Measurements from ENCODE around the gene PARK7. TPM values are rescaled to one million over a fixed set of nuclear protein-coding genes. Genes with fewer than 3 reads are reported as not detected.
A peak's percentile ranks its signal among the peaks of the same experiment; 100 is the strongest.
"Not testable (repeated sequence)": the region's sequence is repeated elsewhere in the genome, so short reads cannot be mapped to it uniquely, and the experiment has no call there.

PARK7 gene
- total RNA-seq, 2 experiments from 2014 or later: 294 to 390 TPM

GRCh38 chr1:7943251-7943650 is 18.3 kb upstream of the PARK7 start:
- Mint-ChIP-seq H3K27ac (peak overlapping the region; percentile 53), H3K9me3 (ENCODE audit: low read depth) (no peaks in the 10 kb centered on the region), H3K36me3 (ENCODE audit: low read depth) (peaks cover 6% of the 10 kb centered on the region), H3K4me1 (peaks cover 43% of the 10 kb centered on the region), H3K4me3 (no peak overlapping the region), H3K27me3 (peaks cover 24% of the 10 kb centered on the region)
- intact Hi-C loops (cut with DNase I, micrococcal nuclease): loop anchor here in 1 of 2 experiments (10.0 kb wide), 1 partner anchor 1158 kb away; the partner anchor contains the start of gene CAMTA1
- peak; percentile 12 for ATAC-seq
- CTCF ChIA-PET: interaction anchor here (0.6 to 1.2 kb wide), 3 partner anchors 47 to 1884 kb away, joined by 3 read pairs; no protein-coding TSS in a partner anchor
- DNase-seq: no peak
- POLR2A ChIA-PET: no interaction called here

- POLR2A ChIA-PET: interaction anchor here (0.6 to 1.4 kb wide), 3 partner anchors 9 to 24 kb away, joined by 3 to 18 read pairs (median 6); partner anchors contain the start of genes PARK7 and TNFRSF9
- Mint-ChIP-seq H3K27ac (peak overlapping the region; percentile 80), H3K9me3 (ENCODE audit: low read depth) (no peaks in the 10 kb centered on the region), H3K4me3 (peak overlapping the region; percentile 42), H3K27me3 (no peaks in the 10 kb centered on the region), H3K4me1 (peaks cover 30% of the 10 kb centered on the region), H3K36me3 (ENCODE audit: low read depth) (peaks cover 3% of the 10 kb centered on the region)
- intact Hi-C loops (cut with DNase I, micrococcal nuclease): loop anchor here (1.0 to 10.0 kb wide), 7 partner anchors 8 to 1164 kb away; partner anchors contain the start of genes CAMTA1 (in 1 of the 2) and PARK7 (in 1 of the 2)
- DNase-seq: peak; percentile 50
- ATAC-seq: peak; percentile 92
- CTCF ChIA-PET: interaction anchor here (0.6 to 2.3 kb wide), 11 partner anchors 8 to 1376 kb away, joined by 3 to 10 read pairs (median 4); partner anchors contain the start of gene TNFRSF9
Observed at GRCh38 chr1:7948960-7949359, 12.6 kb upstream of the PARK7 start.

GRCh38 chr1:7952791-7953190 is 8.7 kb upstream of the PARK7 start:
- CTCF ChIA-PET: not testable (repeated sequence)

DNA sequence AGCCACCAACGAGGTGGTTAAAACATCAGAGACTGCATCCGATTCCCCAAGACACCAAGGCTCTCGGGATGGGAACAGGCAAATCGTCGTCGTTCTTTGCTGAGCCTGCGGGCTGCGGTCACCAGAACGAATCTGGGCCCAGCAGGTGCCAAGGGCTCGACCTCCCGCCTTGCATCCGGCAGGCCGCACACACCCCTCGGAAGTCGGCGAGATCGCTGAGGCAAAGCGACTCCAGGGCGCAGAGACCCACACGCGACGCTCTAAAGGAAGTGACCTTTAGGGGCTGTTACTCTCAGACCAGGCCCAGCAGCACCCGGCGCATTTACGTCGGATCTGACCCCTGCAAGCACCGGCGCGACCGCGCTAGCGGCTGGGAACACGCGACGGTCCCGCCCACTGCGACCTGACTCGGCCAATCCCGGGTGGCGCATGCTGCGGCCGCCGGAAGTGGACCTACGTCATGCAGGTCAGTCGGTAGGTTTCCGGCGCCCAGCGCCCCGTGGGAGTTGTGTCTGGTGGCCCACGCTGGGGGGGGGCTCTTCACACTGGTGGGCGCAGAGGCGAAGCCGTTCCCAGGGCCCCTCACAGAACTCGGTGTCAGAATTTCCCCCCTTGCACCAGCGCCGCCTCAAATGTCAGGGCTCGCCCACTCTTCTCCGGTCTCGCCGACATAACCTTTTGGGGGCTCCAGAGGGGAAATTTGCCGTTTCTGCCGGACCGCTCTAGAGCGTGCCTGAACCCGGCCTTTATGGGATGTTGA is 7.5 kb upstream of the PARK7 start:
- POLR2A ChIA-PET: no interaction called here
- DNase-seq: peak; percentile 89
- H3K27me3 Mint-ChIP-seq: no peaks in the 10 kb centered on the region
- peaks cover 3% of the 10 kb centered on the region for H3K36me3 Mint-ChIP-seq (ENCODE audit: low read depth)
- peak; percentile 78 for ATAC-seq
- CTCF ChIA-PET: interaction anchor here (0.6 kb wide), 1 partner anchor 202 kb away, joined by 3 read pairs; no protein-coding TSS in a partner anchor
- H3K9me3 Mint-ChIP-seq (ENCODE audit: low read depth): no peaks in the 10 kb centered on the region
- peaks cover 39% of the 10 kb centered on the region for H3K4me1 Mint-ChIP-seq
- H3K4me3 Mint-ChIP-seq: peak overlapping the region; percentile 87
- intact Hi-C loops (cut with DNase I, micrococcal nuclease): no loop called here
- H3K27ac Mint-ChIP-seq: peak overlapping the region; percentile 96

More at GRCh38 chr1:7952791-7953190, 8.7 kb upstream of the PARK7 start:
- ATAC-seq; DNase-seq; H3K4me3 Mint-ChIP-seq; POLR2A ChIA-PET; H3K36me3 Mint-ChIP-seq (ENCODE audit: low read depth); H3K9me3 Mint-ChIP-seq (ENCODE audit: low read depth); intact Hi-C loops (cut with DNase I, micrococcal nuclease); H3K27ac Mint-ChIP-seq; H3K27me3 Mint-ChIP-seq: not testable (repeated sequence)
- peaks cover 48% of the 10 kb centered on the region for H3K4me1 Mint-ChIP-seq

DNA sequence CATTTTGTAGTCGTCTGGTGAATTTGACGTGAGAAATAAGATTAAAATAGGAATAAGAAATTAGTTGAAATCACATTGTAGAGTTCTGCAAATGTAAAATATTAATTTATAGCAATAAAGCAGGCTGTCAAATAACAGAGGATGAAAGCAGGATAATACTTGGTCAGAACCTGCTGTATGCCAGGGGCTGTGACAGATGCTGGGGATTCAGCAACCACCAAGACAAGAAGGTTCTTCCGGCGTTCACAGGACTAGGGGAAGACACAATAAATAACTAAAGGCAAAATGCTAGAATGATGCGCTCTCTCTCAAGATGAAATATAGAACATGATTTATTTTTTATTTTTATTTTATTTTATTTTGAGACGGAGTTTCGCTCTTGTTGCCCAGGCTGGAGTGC is 6.8 kb upstream of the PARK7 start:
- peak overlapping the region; percentile 87 for H3K4me3 Mint-ChIP-seq
- intact Hi-C loops (cut with DNase I, micrococcal nuclease): no loop called here
- peaks cover 35% of the 10 kb centered on the region for H3K4me1 Mint-ChIP-seq
- no peaks in the 10 kb centered on the region for H3K27me3 Mint-ChIP-seq
- POLR2A ChIA-PET: no interaction called here
- peak; percentile 17 for DNase-seq
- CTCF ChIA-PET: no interaction called here
- H3K9me3 Mint-ChIP-seq (ENCODE audit: low read depth): no peaks in the 10 kb centered on the region
- H3K27ac Mint-ChIP-seq: peak overlapping the region; percentile 96
- peaks cover 3% of the 10 kb centered on the region for H3K36me3 Mint-ChIP-seq (ENCODE audit: low read depth)
- ATAC-seq: no peak

DNA sequence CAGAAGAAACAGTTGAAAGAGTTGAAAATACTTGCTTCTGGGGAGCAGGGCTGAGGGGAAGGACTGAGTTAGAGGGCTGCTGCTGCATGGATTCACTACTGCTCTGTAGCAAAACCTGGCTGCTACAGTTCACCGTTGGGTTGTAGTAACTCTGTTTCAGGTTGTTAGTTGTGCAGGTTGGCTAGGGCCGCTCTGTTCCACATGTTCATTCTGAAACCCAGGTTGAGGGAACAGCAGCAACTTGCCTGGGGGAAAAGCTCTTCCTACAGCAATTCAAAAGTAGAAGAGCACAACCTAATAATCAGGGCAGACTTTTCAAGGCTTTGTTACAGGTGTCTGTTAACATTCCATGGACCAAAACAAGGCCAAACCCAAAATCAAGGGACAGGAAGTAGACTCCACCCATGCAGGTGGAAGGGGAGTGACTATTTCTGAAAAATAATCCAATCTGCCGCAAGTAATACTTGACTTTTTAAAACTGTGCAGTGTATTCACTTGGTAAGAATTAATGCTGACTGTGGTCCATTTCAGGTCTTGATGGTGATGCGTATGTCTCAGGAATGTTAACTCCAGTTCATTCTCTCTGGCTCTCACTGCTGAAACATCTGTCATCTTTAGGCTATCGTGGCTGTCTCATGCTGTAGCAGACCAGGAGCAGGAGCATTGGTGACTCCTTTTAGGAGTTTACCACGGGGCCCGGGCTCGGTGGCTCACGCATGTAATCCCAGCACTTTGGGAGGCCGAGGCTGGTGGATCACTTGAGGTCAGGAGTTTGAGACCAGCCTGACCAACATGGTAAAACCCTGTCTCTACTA is 5.1 kb upstream of the PARK7 start:
- H3K27me3 Mint-ChIP-seq: no peaks in the 10 kb centered on the region
- POLR2A ChIA-PET: no interaction called here
- no peaks in the 10 kb centered on the region for H3K9me3 Mint-ChIP-seq (ENCODE audit: low read depth)
- H3K4me1 Mint-ChIP-seq: peaks cover 34% of the 10 kb centered on the region
- intact Hi-C loops (cut with DNase I, micrococcal nuclease): no loop called here
- CTCF ChIA-PET: interaction anchor here (1.2 kb wide), 1 partner anchor 67 kb away, joined by 4 read pairs; no protein-coding TSS in a partner anchor
- peaks cover 4% of the 10 kb centered on the region for H3K36me3 Mint-ChIP-seq (ENCODE audit: low read depth)
- ATAC-seq: no peak
- DNase-seq: no peak
- no peak overlapping the region for H3K4me3 Mint-ChIP-seq
- peak overlapping the region; percentile 74 for H3K27ac Mint-ChIP-seq

DNA sequence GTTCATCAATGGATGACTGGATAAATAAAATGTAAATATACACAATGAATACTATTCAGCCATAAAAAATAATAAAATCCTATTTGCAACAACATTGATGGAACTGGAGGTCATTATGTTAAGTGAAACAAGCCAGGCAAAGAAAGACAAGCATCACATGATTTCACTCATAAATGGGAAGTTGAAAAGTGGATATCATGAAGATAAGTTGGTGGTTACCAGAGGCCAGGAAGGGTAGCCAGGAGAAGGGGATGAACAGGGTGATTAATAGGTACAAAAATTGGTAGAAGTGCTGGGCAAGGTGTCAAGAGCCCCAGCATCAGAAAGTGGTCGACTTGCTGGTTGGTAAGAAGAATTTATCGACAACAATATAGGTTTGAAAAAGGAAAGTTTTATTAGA is 1.3 kb upstream of the PARK7 start:
- DNase-seq: no peak
- POLR2A ChIA-PET: interaction anchor here (0.6 kb wide), 1 partner anchor 1330 kb away, joined by 3 read pairs; no protein-coding TSS in a partner anchor
- H3K27me3 Mint-ChIP-seq: no peaks in the 10 kb centered on the region
- no peaks in the 10 kb centered on the region for H3K9me3 Mint-ChIP-seq (ENCODE audit: low read depth)
- ATAC-seq: no peak
- intact Hi-C loops (cut with DNase I, micrococcal nuclease): loop anchor here (2.0 to 10.0 kb wide), 8 partner anchors 39 to 1355 kb away; partner anchors contain the start of genes CAMTA1 (in 1 of the 2), ENO1 (in 1 of the 2), KLHL21 (in 1 of the 2) and PER3 (in 1 of the 2)
- peak overlapping the region; percentile 100 for H3K4me3 Mint-ChIP-seq
- peaks cover 31% of the 10 kb centered on the region for H3K36me3 Mint-ChIP-seq (ENCODE audit: low read depth)
- H3K27ac Mint-ChIP-seq: peak overlapping the region; percentile 100
- H3K4me1 Mint-ChIP-seq: peaks cover 53% of the 10 kb centered on the region
- CTCF ChIA-PET: interaction anchor here (1.5 kb wide), 1 partner anchor 11 kb away, joined by 3 read pairs; no protein-coding TSS in a partner anchor

DNA sequence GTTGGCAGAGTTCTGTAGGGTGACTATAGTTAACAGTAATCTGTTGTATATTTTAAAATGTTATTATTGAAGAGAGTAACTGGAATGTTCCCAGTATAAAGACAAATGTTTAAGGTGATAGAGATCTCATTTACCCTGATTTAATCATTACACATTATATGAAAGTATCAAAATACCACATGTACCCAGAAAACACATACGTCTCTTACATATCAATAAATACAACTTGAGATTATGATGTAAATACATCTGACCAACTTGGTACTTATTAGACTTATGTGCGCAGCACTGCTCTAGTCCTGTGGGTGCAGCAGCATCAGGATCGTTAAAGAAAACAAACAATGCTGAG is 670 bp upstream of the PARK7 start:
- DNase-seq (no peak), ATAC-seq (no peak)
- CTCF ChIA-PET: interaction anchor here (1.5 kb wide), 1 partner anchor 12 kb away, joined by 3 read pairs; no protein-coding TSS in a partner anchor
- POLR2A ChIA-PET: interaction anchor here (0.6 to 2.2 kb wide), 2 partner anchors 12 to 58 kb away, joined by 3 to 18 read pairs; no protein-coding TSS in a partner anchor
- Mint-ChIP-seq H3K4me1 (peaks cover 51% of the 10 kb centered on the region), H3K27me3 (no peaks in the 10 kb centered on the region), H3K36me3 (ENCODE audit: low read depth) (peaks cover 38% of the 10 kb centered on the region), H3K4me3 (peak overlapping the region; percentile 100), H3K9me3 (ENCODE audit: low read depth) (no peaks in the 10 kb centered on the region), H3K27ac (peak overlapping the region; percentile 100)
- intact Hi-C loops (cut with DNase I, micrococcal nuclease): loop anchor here (1.0 to 10.0 kb wide), 13 partner anchors 12 to 1356 kb away; partner anchors contain the start of genes CAMTA1 (in 1 of the 2), ENO1 (in 1 of the 2), KLHL21 (in 1 of the 2) and PER3 (in 1 of the 2)

DNA sequence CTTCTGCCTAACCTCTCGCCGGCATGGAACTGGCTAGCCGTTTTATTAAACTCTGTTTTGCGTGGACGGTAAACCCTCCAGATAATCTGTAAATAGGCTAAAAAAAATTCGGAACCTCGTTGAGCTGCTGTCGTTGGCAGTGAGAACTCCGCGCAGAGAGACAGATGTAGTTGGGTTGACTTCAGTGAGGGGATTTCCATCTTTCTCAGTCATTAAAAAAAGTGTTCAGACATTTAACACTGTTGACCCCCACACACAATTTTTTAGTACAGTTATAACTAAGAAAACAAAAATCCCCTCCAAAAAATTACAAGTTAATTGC is 464 bp downstream of the PARK7 start:
- POLR2A ChIA-PET: interaction anchor here (0.6 to 2.2 kb wide), 2 partner anchors 13 to 901 kb away, joined by 3 to 18 read pairs; no protein-coding TSS in a partner anchor
- CTCF ChIA-PET: interaction anchor here (0.7 to 3.5 kb wide), 2 partner anchors 13 to 686 kb away, joined by 3 to 21 read pairs; no protein-coding TSS in a partner anchor
- Mint-ChIP-seq H3K36me3 (ENCODE audit: low read depth) (peaks cover 47% of the 10 kb centered on the region), H3K9me3 (ENCODE audit: low read depth) (no peaks in the 10 kb centered on the region), H3K27ac (peak overlapping the region; percentile 100), H3K27me3 (no peaks in the 10 kb centered on the region), H3K4me1 (peaks cover 52% of the 10 kb centered on the region), H3K4me3 (peak overlapping the region; percentile 100)
- intact Hi-C loops (cut with DNase I, micrococcal nuclease): loop anchor here (5.0 to 10.0 kb wide), 4 partner anchors 180 to 1357 kb away; partner anchors contain the start of genes KLHL21 (in 1 of the 2), PER3 (in 1 of the 2) and RERE (in 1 of the 2)
- ATAC-seq: peak; percentile 3
- no peak for DNase-seq

DNA sequence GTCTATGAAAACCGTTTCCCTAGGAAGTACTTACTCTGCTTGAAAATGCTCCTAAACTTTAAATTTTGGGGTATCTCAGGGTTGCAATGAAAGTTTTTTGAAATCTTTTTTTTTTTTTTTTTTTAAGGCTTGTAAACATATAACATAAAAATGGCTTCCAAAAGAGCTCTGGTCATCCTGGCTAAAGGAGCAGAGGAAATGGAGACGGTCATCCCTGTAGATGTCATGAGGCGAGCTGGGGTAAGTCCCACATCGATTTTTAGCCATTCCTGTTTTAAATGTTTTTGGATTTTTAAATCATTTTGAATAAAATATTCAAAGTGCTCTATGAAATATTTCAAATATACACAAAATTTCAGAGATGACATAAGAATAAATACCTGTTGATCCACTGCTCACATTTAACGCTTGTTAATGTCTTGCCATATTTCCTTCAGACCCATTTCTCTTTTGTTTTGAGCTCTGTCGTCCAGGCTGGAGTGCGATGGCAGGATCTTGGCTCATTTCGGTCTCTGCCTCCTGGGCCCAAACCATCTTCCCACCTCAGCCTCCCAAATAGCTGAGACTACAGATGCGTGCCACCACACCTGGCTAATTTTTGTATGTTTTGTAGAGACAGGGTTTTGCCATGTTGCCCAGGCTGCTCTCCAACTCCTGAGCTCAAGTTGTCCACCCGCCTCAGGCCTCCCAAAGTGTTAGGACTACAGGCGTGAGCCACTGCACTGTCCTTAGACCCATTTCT is 1.3 kb downstream of the PARK7 start:
- ATAC-seq: no peak

More for the DNA sequence above, 1.3 kb downstream of the PARK7 start:
- no peak for DNase-seq
- Mint-ChIP-seq H3K27ac (peak overlapping the region; percentile 100), H3K27me3 (no peaks in the 10 kb centered on the region), H3K4me1 (peaks cover 54% of the 10 kb centered on the region), H3K36me3 (ENCODE audit: low read depth) (peaks cover 52% of the 10 kb centered on the region), H3K4me3 (peak overlapping the region; percentile 100), H3K9me3 (ENCODE audit: low read depth) (no peaks in the 10 kb centered on the region)
- ChIA-PET CTCF (interaction anchor here (0.6 to 3.5 kb wide), 5 partner anchors 12 to 209 kb away, joined by 3 to 21 read pairs (median 4); partner anchors contain the start of gene TNFRSF9), POLR2A (interaction anchor here (2.2 kb wide), 1 partner anchor 14 kb away, joined by 18 read pairs; no protein-coding TSS in a partner anchor)
- intact Hi-C loops (cut with DNase I, micrococcal nuclease): loop anchor here (5.0 to 10.0 kb wide), 4 partner anchors 181 to 1358 kb away; partner anchors contain the start of genes KLHL21 (in 1 of the 2), PER3 (in 1 of the 2) and RERE (in 1 of the 2)

All from activated CD4-positive, alpha-beta T cell treated with anti-CD3 and anti-CD28 coated beads for 36 hours (primary cell).